ENCODE data around the gene SORBS1. TPM values are rescaled to one million over a fixed set of nuclear protein-coding genes. Genes with fewer than 3 reads are reported as not detected.

The SORBS1 gene
- total and polyA plus RNA-seq, 3 experiments from 2014 or later: 0.28 to 1.7 (median 0.92) TPM

GRCh38 chr10:95597788-95598187, 36.6 kb upstream of the SORBS1 start:
- Histone ChIP-seq H3K4me1 (ENCODE audit: insufficient read depth, low read length) (no peaks in the 10 kb centered on the region), H3K27me3 (ENCODE audit: insufficient read depth, low read length, poor library complexity, severe bottlenecking) (no peaks in the 10 kb centered on the region), H3K9me3 (ENCODE audit: low read length) (no peaks in the 10 kb centered on the region), H3K27ac (ENCODE audit: low read depth, low read length) (no peak overlapping the region), H3K36me3 (ENCODE audit: insufficient read depth, low read length) (no peaks in the 10 kb centered on the region), H3K4me3 (ENCODE audit: low read length) (no peak overlapping the region)
- H3K27ac Mint-ChIP-seq: no peak overlapping the region
- no peaks in the 10 kb centered on the region for H3K4me1 Mint-ChIP-seq
- H3K9me3 Mint-ChIP-seq: no peaks in the 10 kb centered on the region
- no peak for DNase-seq
- no peak overlapping the region for H3K4me3 Mint-ChIP-seq
- POLR2A ChIA-PET: no interaction called here
- peaks cover 14 to 15% of the 10 kb centered on the region in 2 donors for H3K27me3 Mint-ChIP-seq
- CTCF ChIA-PET: interaction anchor here (1.2 kb wide), 1 partner anchor 167 kb away, joined by 5 read pairs; no protein-coding TSS in a partner anchor
- H3K36me3 Mint-ChIP-seq: no peaks in the 10 kb centered on the region

- H3K36me3 ChIP-seq (ENCODE audit: insufficient read depth, low read length): no peaks in the 10 kb centered on the region
- H3K4me3 ChIP-seq (ENCODE audit: low read length): no peak overlapping the region
- H3K27ac ChIP-seq (ENCODE audit: low read depth, low read length): no peak overlapping the region
- Mint-ChIP-seq H3K27ac (no peak overlapping the region), H3K36me3 (no peaks in the 10 kb centered on the region), H3K4me1 (no peaks in the 10 kb centered on the region), H3K27me3 (peaks cover 5 to 30% of the 10 kb centered on the region in 2 donors), H3K4me3 (no peak overlapping the region), H3K9me3 (no peaks in the 10 kb centered on the region)
- H3K27me3 ChIP-seq (ENCODE audit: insufficient read depth, low read length, poor library complexity, severe bottlenecking): no peaks in the 10 kb centered on the region
- H3K4me1 ChIP-seq (ENCODE audit: insufficient read depth, low read length): no peaks in the 10 kb centered on the region
- H3K9me3 ChIP-seq (ENCODE audit: low read length): no peaks in the 10 kb centered on the region
- no peak for DNase-seq
- ChIA-PET POLR2A (no interaction called here), CTCF (interaction anchor here (1.7 kb wide), 1 partner anchor 157 kb away, joined by 7 read pairs; no protein-coding TSS in a partner anchor)
Observed at GRCh38 chr10:95588025-95588424, 26.9 kb upstream of the SORBS1 start.

- Mint-ChIP-seq H3K9me3 (no peaks in the 10 kb centered on the region), H3K36me3 (no peaks in the 10 kb centered on the region), H3K27me3 (peaks cover 6 to 34% of the 10 kb centered on the region in 2 donors), H3K4me3 (no peak overlapping the region), H3K27ac (no peak overlapping the region), H3K4me1 (no peaks in the 10 kb centered on the region)
- Histone ChIP-seq H3K4me3 (ENCODE audit: low read length) (no peak overlapping the region), H3K36me3 (ENCODE audit: insufficient read depth, low read length) (no peaks in the 10 kb centered on the region), H3K9me3 (ENCODE audit: low read length) (no peaks in the 10 kb centered on the region), H3K27ac (ENCODE audit: low read depth, low read length) (no peak overlapping the region), H3K27me3 (ENCODE audit: insufficient read depth, low read length, poor library complexity, severe bottlenecking) (no peaks in the 10 kb centered on the region), H3K4me1 (ENCODE audit: insufficient read depth, low read length) (no peaks in the 10 kb centered on the region)
- DNase-seq: no peak
- POLR2A ChIA-PET: no interaction called here
- CTCF ChIA-PET: no interaction called here
Observed at GRCh38 chr10:95579835-95580535, 18.8 kb upstream of the SORBS1 start.

- peaks cover 9 to 41% of the 10 kb centered on the region in 2 donors for H3K27me3 Mint-ChIP-seq
- no peaks in the 10 kb centered on the region for H3K9me3 ChIP-seq (ENCODE audit: low read length)
- H3K4me1 ChIP-seq (ENCODE audit: insufficient read depth, low read length): no peaks in the 10 kb centered on the region
- no peaks in the 10 kb centered on the region for H3K36me3 Mint-ChIP-seq
- no peak for DNase-seq
- no peaks in the 10 kb centered on the region for H3K36me3 ChIP-seq (ENCODE audit: insufficient read depth, low read length)
- POLR2A ChIA-PET: no interaction called here
- H3K9me3 Mint-ChIP-seq: no peaks in the 10 kb centered on the region
- CTCF ChIA-PET: no interaction called here
- H3K27ac ChIP-seq (ENCODE audit: low read depth, low read length): no peak overlapping the region
- H3K27me3 ChIP-seq (ENCODE audit: insufficient read depth, low read length, poor library complexity, severe bottlenecking): no peaks in the 10 kb centered on the region
- no peak overlapping the region for H3K4me3 ChIP-seq (ENCODE audit: low read length)
- H3K27ac Mint-ChIP-seq: no peak overlapping the region
- no peaks in the 10 kb centered on the region for H3K4me1 Mint-ChIP-seq
- H3K4me3 Mint-ChIP-seq: no peak overlapping the region
Observed at GRCh38 chr10:95579292-95579691, 18.1 kb upstream of the SORBS1 start.

GRCh38 chr10:95578619-95579018, 17.4 kb upstream of the SORBS1 start:
- H3K27ac Mint-ChIP-seq: no peak overlapping the region
- no peaks in the 10 kb centered on the region for H3K36me3 Mint-ChIP-seq
- H3K4me1 Mint-ChIP-seq: no peaks in the 10 kb centered on the region
- no peak overlapping the region for H3K4me3 ChIP-seq (ENCODE audit: low read length)
- no peaks in the 10 kb centered on the region for H3K27me3 ChIP-seq (ENCODE audit: insufficient read depth, low read length, poor library complexity, severe bottlenecking)
- no peak overlapping the region for H3K27ac ChIP-seq (ENCODE audit: low read depth, low read length)
- H3K4me1 ChIP-seq (ENCODE audit: insufficient read depth, low read length): no peaks in the 10 kb centered on the region
- H3K4me3 Mint-ChIP-seq: no peak overlapping the region
- H3K27me3 Mint-ChIP-seq: peaks cover 14 to 45% of the 10 kb centered on the region in 2 donors
- H3K36me3 ChIP-seq (ENCODE audit: insufficient read depth, low read length): no peaks in the 10 kb centered on the region
- no peaks in the 10 kb centered on the region for H3K9me3 ChIP-seq (ENCODE audit: low read length)
- POLR2A ChIA-PET: no interaction called here
- no peak for DNase-seq
- CTCF ChIA-PET: no interaction called here
- no peaks in the 10 kb centered on the region for H3K9me3 Mint-ChIP-seq

GRCh38 chr10:95574649-95575365, 13.6 kb upstream of the SORBS1 start:
- no peaks in the 10 kb centered on the region for H3K4me1 ChIP-seq (ENCODE audit: insufficient read depth, low read length)

GRCh38 chr10:95573964-95574604, 12.9 kb upstream of the SORBS1 start:
- no peak for DNase-seq
- Histone ChIP-seq H3K9me3 (ENCODE audit: low read length) (no peaks in the 10 kb centered on the region), H3K36me3 (ENCODE audit: insufficient read depth, low read length) (no peaks in the 10 kb centered on the region), H3K4me3 (ENCODE audit: low read length) (no peak overlapping the region), H3K4me1 (ENCODE audit: insufficient read depth, low read length) (no peaks in the 10 kb centered on the region), H3K27ac (ENCODE audit: low read depth, low read length) (no peak overlapping the region), H3K27me3 (ENCODE audit: insufficient read depth, low read length, poor library complexity, severe bottlenecking) (no peaks in the 10 kb centered on the region)
- peaks cover 14 to 30% of the 10 kb centered on the region in 2 donors for H3K27me3 Mint-ChIP-seq
- no peaks in the 10 kb centered on the region for H3K36me3 Mint-ChIP-seq
- peak overlapping the region in 1 of 8 donors; percentile 19 for H3K27ac Mint-ChIP-seq
- no peak overlapping the region for H3K4me3 Mint-ChIP-seq
- ChIA-PET CTCF (no interaction called here), POLR2A (no interaction called here)
- H3K9me3 Mint-ChIP-seq: no peaks in the 10 kb centered on the region
- no peaks in the 10 kb centered on the region for H3K4me1 Mint-ChIP-seq

More at GRCh38 chr10:95574649-95575365, 13.6 kb upstream of the SORBS1 start:
- H3K4me1 Mint-ChIP-seq: no peaks in the 10 kb centered on the region
- Histone ChIP-seq H3K4me3 (ENCODE audit: low read length) (no peak overlapping the region), H3K27ac (ENCODE audit: low read depth, low read length) (no peak overlapping the region), H3K9me3 (ENCODE audit: low read length) (no peaks in the 10 kb centered on the region), H3K27me3 (ENCODE audit: insufficient read depth, low read length, poor library complexity, severe bottlenecking) (no peaks in the 10 kb centered on the region), H3K36me3 (ENCODE audit: insufficient read depth, low read length) (no peaks in the 10 kb centered on the region)
- peaks cover 15 to 34% of the 10 kb centered on the region in 2 donors for H3K27me3 Mint-ChIP-seq
- ChIA-PET CTCF (no interaction called here), POLR2A (no interaction called here)
- no peaks in the 10 kb centered on the region for H3K36me3 Mint-ChIP-seq
- DNase-seq: no peak
- H3K4me3 Mint-ChIP-seq: no peak overlapping the region
- H3K9me3 Mint-ChIP-seq: no peaks in the 10 kb centered on the region
- no peak overlapping the region for H3K27ac Mint-ChIP-seq

- DNase-seq: no peak
- H3K4me3 ChIP-seq (ENCODE audit: low read length): no peak overlapping the region
- H3K4me3 Mint-ChIP-seq: no peak overlapping the region
- H3K27me3 Mint-ChIP-seq: peaks cover 12 to 30% of the 10 kb centered on the region in 2 donors
- H3K27ac ChIP-seq (ENCODE audit: low read depth, low read length): no peak overlapping the region
- H3K9me3 Mint-ChIP-seq: no peaks in the 10 kb centered on the region
- no peaks in the 10 kb centered on the region for H3K4me1 ChIP-seq (ENCODE audit: insufficient read depth, low read length)
- no peaks in the 10 kb centered on the region for H3K4me1 Mint-ChIP-seq
- ChIA-PET CTCF (no interaction called here), POLR2A (no interaction called here)
- H3K27me3 ChIP-seq (ENCODE audit: insufficient read depth, low read length, poor library complexity, severe bottlenecking): no peaks in the 10 kb centered on the region
- no peaks in the 10 kb centered on the region for H3K9me3 ChIP-seq (ENCODE audit: low read length)
- H3K36me3 ChIP-seq (ENCODE audit: insufficient read depth, low read length): no peaks in the 10 kb centered on the region
- no peaks in the 10 kb centered on the region for H3K36me3 Mint-ChIP-seq
- peak overlapping the region in 1 of 8 donors; percentile 19 for H3K27ac Mint-ChIP-seq
Observed at GRCh38 chr10:95573527-95573926, 12.4 kb upstream of the SORBS1 start.

All from CD8-positive, alpha-beta memory T cell (primary cell).